HG02885 (cell line): ENCODE data around the gene FGF11.
"Not testable (repeated sequence)": the region's sequence is repeated elsewhere in the genome, so short reads cannot be mapped to it uniquely, and the experiment has no call there.

ENCODE experiments used
- ATAC-seq: cut with Tn5 transposase; IDR thresholded peaks from one replicate; pipeline ENCODE4 v1.9.1; 2021; ENCODE audit warnings: mild to moderate bottlenecking; ENCODE audit not compliant: unreplicated experiment, poor library complexity

FGF11 gene

GRCh38 chr17:7476951-7477350 lies 37.6 kb downstream of the FGF11 start:
- no peak for ATAC-seq

- ATAC-seq: no peak
These were observed 38.3 kb downstream of the FGF11 start for GRCh38 chr17:7477392-7478275.

GRCh38 chr17:7478276-7479212 lies 39.2 kb downstream of the FGF11 start:
- no peak for ATAC-seq

GRCh38 chr17:7479213-7480088 lies 40.1 kb downstream of the FGF11 start, which contains the start of gene ZBTB4:
TSS of gene ZBTB4 (minus strand) at chr17:7479631. CDS start at chr17:7466801, 12,830 bp downstream.
- no peak for ATAC-seq

DNA sequence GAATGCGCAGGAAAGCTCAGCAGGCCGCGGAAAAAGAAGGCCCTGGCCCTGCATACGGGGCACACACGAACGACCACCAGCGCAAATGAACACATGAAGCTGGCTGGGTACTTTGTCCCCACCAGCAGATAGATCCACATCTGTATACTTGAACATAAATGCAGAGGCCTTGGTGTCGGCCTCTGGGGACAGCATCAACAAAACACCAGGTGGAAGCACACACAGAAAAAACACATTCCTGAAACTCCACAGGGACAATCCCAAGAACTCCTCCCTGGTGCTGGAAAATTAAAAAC lies 40.7 kb downstream of the FGF11 start:
- ATAC-seq: no peak

GRCh38 chr17:7481275-7481674 lies 42.0 kb downstream of the FGF11 start, which contains the start of gene SLC35G6:
TSS of gene SLC35G6 (plus strand) at chr17:7481446. CDS start at chr17:7481517, 71 bp downstream.
- not testable (repeated sequence) for ATAC-seq

GRCh38 chr17:7481842-7482741 lies 42.8 kb downstream of the FGF11 start:
- not testable (repeated sequence) for ATAC-seq

DNA sequence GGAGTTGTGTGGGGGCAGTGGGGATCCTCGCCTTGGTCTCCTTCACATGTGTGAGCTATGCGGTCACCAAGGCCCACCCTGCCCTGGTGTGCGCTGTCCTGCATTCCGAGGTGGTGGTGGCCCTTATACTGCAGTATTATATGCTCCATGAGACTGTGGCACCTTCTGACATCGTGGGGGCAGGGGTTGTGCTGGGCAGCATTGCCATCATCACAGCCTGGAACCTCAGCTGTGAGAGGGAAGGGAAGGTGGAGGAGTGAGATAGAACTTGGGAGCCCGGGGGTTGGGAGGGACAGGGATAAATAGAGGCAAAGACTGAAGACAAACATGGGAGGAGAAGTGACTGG lies 43.4 kb downstream of the FGF11 start:
- not testable (repeated sequence) for ATAC-seq

GRCh38 chr17:7483255-7484066 lies 44.1 kb downstream of the FGF11 start:
- ATAC-seq: peak; percentile 36

DNA sequence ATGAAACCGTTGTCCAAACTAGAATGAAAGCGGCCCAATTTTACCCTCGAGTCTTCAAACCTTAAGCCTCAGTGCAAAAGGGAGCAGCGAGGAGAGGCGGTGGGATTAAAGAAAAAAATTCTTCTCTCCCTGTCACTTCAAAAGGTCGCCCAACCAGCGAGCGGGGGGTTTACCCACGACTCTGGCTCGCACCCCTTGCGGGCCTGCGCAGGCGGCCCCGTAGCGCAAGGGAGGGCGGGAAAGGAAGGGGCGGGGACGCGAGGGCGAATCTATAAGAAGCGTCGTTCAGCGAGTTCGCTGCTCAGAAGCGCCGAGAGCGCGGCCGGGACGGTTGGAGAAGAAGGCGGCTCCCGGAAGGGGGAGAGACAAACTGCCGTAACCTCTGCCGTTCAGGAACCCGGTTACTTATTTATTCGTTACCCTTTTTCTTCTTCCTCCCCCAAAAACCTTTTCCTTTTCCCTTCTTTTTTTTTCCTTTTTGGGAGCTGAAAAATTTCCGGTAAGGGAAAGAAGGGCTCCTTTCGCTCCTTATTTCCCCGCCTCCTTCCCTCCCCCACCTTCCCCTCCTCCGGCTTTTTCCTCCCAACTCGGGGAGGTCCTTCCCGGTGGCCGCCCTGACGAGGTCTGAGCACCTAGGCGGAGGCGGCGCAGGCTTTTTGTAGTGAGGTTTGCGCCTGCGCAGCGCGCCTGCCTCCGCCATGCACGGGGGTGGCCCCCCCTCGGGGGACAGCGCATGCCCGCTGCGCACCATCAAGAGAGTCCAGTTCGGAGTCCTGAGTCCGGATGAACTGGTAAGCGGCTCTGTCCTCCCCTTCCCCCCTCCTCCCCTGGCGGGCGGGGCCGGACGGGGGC lies 45.0 kb downstream of the FGF11 start, which contains the start of gene POLR2A:
POLR2A (plus strand) TSS at position 300 of the 852 bp plus-strand sequence.
- peak; percentile 64 for ATAC-seq

DNA sequence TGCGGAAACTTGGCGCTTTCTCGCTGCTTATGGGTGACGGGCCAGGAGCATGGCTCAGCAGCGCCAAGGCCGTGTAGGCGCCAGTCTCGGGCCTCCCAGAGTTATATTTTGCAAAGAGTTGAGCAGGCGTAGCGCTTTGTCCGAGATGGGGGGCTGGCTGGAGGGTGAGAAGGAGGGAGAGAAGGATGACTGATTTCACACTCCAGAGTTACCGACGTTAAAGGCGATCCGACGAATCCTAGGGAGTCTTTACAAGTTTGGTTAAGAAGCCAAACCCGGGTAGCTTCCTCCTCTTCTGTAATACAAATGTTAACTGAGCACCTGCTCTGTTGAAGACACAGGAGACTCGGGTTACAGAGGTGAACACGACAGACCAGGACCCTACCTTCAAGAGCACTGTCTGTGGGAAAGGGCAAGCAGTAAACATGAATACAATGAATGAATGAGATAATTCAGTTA lies 45.6 kb downstream of the FGF11 start:
- no peak for ATAC-seq

GRCh38 chr17:7486181-7486580 lies 46.9 kb downstream of the FGF11 start:
- no peak for ATAC-seq

- no peak for ATAC-seq
These were observed 50.8 kb downstream of the FGF11 start for GRCh38 chr17:7490144-7490543.

GRCh38 chr17:7491583-7491982 lies 52.3 kb downstream of the FGF11 start:
- ATAC-seq: no peak

GRCh38 chr17:7493941-7494340 lies 54.6 kb downstream of the FGF11 start:
- no peak for ATAC-seq
